Activated naive CD4-positive, alpha-beta T cell treated with anti-CD3 and anti-CD28 coated beads, Interleukin-2, amount 50 U/mL, for 16 hours (primary cell): ENCODE results near the gene ATP6V0A1.
"Not testable (repeated sequence)": the region's sequence is repeated elsewhere in the genome, so short reads cannot be mapped to it uniquely, and the experiment has no call there.

Experiments
- DNase-seq: peaks from one replicate; pipeline ENCODE4 v3.0.0-alpha.2; 2020

Gene ATP6V0A1

DNA sequence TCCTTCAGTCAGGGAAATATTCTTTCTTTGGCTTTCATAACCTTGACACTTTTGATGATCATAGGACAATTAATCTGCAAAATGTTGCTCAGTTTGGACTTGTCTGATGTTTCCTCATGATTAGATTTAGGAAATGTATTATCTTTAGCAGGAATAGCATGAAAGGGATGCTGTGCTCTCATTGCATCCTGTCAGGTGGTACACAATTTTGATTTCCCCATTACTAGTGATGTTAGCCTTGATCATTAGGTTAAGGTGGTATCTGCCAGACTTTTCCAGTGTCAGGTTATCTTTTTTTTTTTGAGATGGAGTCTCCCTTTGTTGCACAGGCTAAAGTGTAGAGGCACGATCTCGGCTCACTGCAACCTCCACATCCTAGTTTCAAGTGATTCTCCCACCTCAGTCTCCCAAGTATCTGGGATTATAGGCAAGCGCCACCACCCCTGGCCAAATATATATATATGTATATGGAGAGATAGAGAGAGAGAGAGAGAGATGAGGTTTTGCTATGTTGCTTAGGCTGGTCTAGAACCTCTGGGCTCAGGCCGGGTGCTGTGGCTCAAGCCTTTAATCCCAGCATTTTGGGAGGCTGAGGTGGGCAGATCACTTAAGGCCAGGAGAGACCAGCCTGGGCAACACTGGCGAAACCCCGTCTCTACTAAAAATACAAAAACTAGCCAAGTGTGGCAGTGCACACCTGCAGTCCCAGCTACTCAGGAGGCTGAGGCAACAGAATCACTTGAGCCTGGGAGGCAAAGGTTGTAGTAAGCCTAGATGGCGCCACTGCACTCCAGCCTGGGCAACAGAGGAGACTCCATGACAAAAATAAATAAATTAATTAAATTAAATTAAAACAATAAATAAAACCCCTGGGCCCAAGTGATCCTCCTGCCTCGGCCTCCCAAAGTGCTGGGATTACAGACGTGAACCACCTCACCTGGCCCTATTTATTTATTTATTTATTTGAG is 19.8 kb upstream of the ATP6V0A1 start:
- peak; percentile 53 for DNase-seq

DNA sequence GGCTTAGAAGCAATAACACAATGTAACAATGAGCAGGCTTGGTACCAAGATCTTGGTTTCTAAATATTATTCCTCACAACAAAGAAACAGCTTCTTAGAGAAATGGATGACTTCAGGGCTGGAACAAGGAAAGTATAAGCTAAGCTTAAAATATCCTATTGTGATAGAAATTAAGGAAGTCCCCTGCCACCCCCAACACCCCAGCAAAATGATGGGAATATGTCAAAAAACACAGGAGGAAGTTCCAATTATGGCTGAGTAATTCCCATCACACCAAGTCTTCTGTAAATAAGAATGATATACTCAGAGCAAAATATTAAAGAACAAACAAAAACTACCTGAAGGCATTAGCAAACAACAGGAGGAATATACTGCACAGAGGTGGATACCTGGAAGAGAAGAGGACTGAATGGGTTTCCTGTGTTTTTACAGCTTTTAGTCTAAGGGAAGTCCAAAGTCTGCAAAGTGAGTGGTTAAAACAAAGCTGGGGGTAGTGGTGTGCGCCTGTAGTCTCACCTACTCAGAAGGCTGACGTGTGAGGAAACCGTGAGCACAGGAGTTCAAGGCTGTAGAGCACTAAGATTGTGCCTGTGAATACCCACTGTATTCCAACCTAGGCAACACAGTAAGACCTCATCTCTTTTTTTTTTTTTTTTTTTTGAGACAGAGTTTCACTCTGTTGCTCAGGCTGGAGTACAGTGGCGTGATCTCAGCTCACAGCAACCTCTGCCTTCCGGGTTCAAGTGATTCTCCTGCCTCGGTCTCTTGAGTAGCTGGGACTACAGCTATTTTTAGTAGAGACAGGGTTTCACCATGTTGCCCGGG is 17.1 kb upstream of the ATP6V0A1 start:
- no peak for DNase-seq

DNA sequence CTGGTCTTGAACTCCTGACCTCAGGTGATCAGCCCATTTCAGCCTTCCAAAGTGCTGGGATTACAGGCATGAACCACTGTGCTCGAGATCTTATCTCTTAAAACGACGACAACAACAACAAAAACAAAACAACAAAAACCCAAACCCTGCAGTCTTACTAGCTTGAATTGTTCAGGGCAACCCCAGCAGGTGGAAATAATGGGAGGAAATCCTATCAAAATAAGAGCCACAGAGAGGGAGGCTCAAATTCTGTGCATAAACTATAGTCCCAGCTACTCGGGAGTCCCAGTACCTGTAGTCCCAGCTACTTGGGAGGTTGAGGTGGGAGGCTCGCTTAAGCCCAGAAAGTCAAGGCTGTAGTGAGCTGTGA is 16.5 kb upstream of the ATP6V0A1 start:
- no peak for DNase-seq

DNA sequence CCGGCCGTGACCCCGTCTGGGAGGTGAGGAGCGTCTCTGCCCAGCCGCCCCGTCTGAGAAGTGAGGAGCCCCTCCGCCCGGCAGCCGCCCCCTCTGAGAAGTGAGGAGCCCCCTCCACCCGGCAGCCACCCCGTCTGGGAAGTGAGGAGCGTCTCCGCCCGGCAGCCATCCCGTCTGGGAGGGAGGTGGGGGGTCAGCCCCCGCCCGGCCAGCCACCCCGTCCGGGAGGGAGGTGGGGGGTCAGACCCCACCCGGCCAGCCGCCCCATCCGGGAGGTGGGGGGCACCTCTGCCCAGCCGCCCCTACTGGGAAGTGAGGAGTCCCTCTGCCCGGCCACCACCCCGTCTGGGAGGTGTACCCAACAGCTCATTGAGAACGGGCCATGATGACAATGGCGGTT is 9.5 kb upstream of the ATP6V0A1 start:
- DNase-seq: not testable (repeated sequence)

DNA sequence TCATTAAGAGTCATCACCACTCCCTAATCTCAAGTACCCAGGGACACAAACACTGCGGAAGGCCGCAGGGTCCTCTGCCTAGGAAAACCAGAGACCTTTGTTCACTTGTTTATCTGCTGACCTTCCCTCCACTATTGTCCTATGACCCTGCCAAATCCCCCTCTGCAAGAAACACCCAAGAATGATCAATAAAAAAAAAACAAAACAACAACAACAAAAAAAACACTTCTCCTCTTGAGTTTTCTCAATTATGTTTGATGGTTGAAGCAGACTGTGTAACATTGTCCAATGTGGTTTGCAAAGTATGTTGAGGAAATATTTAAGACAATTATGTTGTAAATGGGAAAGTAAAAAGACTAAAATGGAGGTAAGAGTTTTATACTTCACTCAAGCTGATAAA is 8.8 kb upstream of the ATP6V0A1 start:
- DNase-seq: not testable (repeated sequence)

DNA sequence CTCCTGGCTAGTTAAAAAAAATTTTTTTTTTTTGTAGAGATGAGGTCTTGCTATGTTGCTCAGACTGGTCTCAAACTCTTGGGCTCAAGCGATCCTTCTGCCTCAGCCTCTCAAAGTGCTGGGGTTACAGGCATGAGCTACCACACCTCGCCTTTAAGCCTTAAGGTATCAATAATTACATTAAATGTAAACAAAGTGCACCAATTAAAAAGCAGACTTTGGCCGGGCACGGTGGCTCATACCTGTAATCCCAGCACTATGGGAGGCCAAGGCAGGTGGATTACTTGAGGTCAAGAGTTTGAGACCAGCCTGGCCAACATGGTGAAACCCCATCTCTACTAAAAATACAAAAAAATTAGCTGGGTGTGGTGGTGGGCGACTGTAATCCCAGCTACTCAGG is 7.4 kb upstream of the ATP6V0A1 start:
- DNase-seq: not testable (repeated sequence)

DNA sequence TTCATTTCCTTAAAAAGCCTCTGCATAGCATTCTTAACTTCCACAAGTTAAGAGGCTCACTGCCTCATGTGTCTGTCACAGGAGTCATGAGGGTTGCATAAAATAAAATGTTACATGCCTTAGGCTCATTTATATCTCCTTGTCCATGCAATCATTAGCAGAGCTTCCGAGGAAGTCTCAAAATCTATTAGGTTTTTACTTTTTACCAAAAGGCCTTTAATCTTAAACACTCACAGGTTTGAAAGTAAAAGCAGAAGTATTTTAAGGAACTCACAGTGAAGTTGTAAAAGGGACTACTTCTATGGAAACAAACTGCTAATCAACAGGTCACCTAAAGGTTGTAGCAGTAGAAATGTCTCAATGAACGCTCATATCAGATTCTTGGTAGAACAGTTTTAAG is 5.2 kb upstream of the ATP6V0A1 start:
- no peak for DNase-seq

DNA sequence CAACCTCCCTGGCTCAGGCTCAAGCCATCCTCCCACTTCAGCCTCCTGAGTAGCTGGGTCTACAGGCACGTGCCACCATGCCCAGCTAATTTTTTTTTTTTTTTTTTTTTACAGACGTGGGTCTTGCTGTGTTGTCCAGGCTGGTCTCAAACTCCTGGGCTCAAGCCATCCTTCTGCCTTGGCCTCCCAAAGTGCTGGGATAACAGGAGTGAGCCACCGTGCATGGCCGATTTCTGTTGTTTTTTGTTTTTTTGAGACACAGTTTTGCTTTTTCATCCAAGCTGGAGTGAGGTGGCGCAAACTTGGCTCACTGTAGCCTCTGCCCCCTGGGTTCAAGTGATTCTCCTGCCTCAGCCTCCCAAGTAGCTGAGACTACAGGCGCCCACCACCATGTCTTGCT is 3.7 kb upstream of the ATP6V0A1 start:
- DNase-seq: not testable (repeated sequence)

DNA sequence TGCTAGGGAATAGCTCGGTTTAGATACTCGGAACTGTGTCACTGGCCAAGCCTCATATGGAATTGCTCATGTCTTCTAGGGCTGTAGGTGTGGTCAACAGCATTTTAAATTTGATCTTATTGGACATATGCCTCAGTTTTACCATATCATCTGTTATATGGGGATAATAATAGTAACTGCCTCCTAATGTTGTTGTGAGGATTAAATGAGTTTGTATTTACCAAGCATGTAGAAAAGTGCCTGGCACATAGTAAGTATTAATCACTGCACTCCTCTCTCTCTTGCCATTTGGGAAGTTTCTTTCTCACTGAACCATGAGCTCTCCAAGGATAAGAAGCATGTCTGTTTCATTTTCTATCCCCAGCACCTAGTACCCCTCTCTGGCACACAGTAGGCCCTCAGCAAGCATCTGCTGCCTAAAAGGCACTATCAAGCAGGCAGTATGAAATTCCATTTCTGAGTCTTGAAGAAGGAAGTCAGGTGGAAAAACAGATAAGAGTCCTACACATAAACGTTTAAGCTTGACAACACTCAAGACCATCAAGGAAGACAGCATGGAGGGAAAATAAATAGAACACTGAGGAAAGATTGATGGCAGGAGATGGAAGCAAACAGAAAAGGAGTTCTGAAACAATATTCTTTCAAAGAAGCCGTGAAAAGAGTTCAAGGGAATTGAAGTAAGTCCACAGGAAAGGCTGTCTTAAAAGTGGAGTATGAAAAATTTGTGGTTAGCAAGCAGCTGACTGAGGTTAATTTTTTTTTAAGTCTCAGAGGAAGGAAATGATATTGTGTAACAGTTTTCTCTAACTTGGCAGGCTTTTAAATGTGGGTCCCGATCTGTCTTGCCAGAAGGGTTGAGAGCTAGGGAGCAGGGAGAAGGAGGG is 2.2 kb upstream of the ATP6V0A1 start:
- DNase-seq: no peak

DNA sequence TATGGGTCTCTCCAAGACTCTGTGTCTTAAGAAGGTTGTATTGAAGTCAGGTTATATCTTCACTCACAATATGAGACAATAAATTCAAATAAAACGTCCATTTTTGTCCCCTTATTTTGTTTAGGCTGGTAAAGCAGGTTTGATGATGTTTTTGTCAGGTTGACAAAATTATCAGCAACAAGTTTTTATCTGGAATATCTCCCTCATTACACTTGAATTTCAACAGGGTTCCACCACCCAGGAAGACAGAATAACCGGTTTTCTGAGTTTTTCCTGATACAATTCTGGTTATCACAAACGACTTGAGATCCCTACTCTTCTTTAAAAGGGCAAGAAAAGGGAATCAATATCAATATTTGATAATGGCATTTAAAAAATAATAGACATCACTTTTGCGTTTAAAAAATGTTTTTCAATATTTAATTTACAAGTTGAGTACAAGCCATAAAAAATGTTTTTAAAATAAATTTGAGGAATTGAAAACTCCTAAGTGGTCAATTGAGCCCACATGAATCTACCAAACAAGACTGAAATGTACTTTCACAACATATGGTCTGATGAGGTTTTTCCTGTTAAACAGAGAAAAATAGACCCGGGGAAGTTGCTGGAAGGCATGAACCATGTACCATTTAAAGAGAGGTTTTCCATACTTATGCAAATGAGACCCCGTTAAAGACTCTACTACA is 1.4 kb upstream of the ATP6V0A1 start:
- DNase-seq: no peak

DNA sequence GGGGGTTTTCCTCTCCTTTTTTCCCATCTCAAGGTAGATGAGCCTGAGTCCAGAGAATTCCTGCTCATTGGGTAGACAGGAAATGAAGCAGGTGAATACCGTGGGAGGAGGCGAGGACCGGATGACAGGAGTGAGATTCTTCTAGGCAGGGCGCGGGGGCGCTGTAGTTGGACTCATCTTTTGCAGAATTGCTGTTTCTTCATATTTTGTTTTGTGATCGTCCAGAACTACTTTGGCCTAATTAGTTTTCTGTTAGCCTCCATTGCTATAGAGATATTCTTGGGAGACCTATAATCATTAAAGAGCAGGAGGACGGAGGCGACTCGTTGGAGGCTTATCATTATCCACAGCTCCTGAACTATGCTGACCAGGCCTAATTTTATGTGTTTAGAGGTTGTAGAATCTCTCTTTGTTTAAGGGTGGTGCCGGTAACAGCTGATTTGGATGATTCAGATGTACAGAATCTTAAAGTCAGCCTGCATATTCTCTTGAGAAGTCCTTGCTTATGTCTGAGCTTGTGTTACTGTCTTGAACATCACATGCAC is 650 bp downstream of the ATP6V0A1 start:
- peak; percentile 33 for DNase-seq

DNA sequence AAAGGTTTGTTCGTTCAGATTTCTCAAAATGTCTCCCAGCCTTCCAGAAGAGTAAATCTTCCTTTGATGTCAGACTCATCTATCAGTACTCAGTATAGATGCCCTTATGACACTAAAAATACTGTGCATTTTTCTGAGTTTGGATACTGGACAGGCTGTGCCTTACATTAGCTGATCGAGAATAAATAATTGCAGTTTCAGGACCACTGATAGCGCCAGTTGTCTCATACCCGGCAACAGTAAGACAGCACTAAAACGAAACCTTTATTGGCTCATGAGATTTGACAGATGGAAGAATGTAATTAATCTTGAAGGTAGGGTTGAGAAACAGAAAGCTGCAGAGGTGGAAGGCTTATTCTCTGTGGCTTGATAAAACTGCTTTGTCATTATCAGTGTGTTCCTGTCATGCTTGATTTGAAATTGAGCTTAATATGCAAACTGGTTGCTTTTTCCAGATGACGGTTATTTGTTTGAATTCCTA is 1.2 kb downstream of the ATP6V0A1 start:
- peak; percentile 14 for DNase-seq

DNA sequence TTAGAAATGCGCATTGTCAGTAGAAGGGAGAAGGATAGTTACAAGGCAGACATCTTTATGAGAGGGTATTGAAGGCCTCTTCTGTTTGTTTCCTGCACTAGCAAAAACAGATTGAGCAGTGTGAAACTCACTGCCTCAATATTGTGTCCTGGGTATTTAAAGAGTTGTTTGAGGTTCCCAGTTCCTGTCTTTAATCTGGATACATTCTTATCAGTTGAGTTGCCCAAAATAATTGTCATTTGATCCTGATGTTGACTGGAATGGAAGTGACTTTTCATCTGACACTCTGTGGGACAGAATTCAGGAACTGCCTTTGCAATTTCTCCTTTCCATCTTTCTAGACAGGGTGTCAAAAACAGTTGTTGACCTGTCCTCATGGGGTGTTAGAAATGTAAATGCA is 1.7 kb downstream of the ATP6V0A1 start:
- no peak for DNase-seq

DNA sequence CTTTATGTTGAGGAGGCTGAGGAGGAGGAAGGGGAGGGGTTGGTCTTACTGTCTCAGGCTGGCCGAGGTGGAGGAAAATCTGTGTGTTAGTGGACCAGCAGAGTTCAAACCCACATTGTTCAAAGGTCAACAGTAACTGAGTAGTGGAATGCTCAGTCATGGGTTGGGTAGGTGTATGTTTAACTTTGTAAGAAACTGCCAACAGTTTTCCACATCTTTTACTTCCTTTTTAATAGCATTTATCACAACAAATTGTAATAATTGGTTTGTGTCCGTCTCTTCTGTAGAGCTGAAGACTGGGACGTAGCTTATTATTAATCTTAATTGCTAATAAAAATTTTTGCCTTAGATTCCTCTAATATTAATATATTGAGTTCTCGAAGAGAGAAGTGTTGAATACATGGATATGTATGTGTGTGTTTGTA is 5.3 kb downstream of the ATP6V0A1 start:
- no peak for DNase-seq

DNA sequence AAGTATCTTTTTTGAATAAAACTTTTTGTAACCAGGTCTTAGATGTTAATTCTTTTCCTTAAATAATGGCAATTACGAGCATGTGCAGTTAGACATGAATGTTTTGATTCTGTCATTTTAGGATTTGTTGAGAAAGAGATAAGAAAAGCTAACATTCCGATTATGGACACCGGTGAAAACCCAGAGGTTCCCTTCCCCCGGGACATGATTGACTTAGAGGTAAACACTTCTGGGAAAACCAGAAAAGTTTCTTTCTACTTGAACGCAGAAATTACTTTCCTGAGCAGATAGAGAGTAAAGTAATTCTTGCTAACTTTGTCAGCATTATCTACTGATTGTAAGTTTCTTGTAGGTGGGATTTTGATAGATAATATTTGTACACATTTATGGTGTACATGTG is 9.2 kb downstream of the ATP6V0A1 start:
- no peak for DNase-seq

DNA sequence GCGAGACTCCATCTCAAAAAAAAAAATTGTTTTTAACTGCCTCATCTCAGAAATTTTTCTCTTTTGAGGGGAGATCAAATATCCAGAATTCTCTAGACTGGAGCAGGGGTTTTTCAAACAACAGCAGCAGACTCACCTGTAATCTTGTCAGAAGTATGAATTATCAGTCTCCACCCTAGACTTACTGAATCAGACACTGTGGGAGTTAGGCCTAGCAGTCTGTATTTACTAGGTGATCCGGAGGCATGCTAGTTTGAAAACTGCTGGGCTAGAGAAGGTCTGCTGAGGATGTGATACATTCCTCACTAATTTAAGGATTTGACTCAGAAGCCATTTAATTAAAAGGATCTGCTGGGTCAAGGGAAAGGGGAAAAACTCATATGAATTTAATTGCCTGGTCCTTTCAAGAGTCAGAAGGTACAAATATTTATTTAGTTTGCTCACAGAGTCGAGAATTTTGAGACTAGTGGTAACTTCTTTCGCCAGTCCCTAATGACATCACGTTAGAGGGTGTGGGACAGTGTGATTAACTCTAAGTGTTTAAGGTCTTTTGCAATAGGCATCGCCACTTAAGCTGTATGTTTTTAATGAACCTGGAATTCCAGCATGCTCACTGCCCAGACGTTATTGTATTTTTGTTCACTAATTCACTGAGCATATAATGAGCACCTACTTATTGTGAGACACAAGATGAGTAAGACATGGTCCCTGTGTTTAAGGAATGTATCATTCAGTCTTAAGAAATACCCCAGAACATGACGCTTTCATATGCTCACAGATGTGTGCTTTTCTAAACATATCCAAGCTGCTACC is 14.2 kb downstream of the ATP6V0A1 start:
- no peak for DNase-seq

DNA sequence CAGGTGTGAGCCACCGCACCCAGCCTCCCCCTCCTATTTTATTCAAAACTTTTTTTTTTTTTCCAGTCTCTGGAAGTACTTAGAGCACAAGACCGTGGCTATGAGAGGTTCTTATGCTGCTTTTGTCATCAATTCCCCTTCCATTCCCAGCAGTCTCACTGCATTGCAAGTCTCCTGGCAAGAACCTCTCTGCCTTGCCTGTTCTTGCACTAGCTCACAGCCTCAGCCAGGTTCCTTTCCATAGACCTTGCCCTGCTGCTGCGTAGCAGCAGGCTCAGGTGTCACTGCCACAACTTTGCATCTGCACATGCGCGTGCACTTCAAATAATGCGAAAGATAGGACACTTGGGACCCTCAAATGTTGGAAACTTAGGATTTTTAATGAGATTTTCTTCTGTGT is 15.6 kb downstream of the ATP6V0A1 start:
- no peak for DNase-seq

DNA sequence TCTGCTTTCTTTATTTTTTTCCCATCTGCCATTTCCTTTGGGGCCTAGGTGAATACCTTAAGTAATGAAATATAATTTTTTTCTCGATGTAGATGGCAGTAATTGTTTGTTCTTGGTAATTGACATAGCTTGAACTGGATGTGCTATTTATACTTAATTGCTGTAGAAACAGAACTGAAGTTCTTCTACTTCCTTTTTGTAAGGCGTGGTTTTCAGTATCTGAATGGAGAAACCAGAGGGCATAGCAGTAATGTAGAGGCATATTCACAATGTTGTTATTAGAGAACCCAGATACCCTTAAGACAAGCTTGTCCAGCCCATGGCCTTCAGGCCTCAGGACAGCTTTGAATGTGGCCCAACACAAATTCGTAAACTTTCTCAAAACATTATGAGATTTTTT is 16.4 kb downstream of the ATP6V0A1 start:
- no peak for DNase-seq

DNA sequence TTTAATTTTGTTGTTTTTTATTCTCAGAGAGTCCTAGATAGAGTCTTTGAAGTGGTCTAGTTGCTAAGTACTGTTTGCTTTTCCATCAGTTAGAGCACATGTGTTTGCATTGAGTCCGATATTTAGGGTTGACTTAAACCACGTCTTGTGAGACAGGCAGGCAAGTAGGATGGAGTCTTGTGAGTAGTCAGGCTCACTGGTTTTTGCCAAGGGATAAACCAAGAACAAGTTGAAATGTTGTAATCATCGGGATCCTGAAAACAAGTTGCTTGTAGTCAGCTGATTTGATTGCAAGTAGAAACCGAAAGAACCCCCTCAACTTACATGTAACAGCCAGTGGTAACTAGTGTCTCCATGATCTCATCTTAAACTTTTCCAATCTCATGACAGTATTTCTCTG is 17.2 kb downstream of the ATP6V0A1 start:
- no peak for DNase-seq

DNA sequence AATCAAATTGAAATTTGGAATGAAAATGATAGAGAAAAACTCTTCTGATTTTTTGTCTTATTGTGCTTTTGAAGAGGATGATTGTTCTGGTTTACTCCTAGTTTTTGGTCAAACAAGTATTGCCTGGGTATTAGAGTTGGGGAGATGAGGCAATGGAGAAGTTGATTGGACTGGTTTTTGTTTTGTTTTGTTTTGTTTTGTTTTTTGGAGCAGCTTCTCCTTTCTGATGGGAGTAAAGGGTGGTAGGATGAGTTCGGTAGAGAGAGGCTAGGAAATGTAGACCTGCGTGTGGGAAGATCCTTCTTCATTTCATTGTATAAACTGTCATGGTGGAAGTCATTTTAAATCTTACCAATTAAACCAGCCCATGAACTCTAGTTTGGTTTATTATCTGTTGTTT is 17.7 kb downstream of the ATP6V0A1 start:
- DNase-seq: no peak

DNA sequence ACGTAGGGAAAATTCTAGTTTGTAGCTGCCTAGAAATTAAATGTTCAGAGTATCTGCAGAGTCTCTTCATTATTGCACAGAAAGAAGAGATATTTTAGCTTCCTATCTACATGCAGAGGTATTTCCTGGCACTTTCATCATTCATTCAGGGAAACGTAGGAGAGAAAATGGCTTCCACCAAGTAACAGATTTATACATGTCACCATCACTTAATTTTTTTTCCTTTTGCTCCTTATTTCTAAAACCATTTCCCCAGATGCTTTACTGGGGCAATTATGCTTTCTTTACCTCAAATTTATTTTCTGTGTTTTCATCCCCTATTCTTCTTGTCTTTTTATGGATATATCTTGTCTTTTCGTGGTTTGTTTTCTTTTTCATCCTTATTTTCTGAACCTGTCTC is 18.5 kb downstream of the ATP6V0A1 start:
- DNase-seq: no peak
